Limb (tissue), 2 donors: ENCODE data around the gene ARRDC5.
"Not testable (repeated sequence)": the region's sequence is repeated elsewhere in the genome, so short reads cannot be mapped to it uniquely, and the experiment has no call there.

Experiments
- DNase-seq, 2 donors: peaks; one replicate each; pipeline ENCODE4 v3.0.0-alpha.2; 2016; ENCODE audit errors: extremely low spot score in 2 of 2

The ARRDC5 gene

DNA sequence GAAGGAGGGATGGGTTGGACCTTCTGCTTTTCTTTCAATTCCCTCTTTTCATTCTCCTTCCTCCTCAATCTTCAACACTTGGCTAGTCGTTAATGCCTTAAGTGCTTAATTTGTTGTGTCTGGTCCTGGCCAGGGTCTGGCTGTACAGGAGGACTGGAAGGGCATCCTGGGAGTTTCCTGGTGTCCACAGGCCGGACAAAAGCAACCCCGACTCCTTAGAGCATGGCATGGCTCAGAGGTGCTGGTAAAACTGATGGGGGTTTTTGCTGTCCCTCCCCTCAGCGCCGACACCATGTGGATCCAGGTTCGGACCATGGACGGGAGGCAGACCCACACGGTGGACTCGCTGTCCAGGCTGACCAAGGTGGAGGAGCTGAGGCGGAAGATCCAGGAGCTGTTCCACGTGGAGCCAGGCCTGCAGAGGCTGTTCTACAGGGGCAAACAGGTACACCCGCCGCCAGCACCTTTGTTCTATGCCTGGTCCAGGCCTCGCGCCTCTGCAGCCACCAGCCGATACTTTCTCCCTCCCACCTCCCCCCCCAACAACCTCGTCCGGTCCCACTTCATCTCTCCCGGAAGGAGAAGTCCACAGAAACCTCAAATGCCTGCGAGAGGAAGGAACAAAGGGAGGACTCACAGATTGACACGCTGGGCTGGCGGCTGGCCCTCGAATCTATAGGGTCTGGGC lies 8.0 kb upstream of the ARRDC5 start:
- peak; percentile 6 to 40 for DNase-seq

DNA sequence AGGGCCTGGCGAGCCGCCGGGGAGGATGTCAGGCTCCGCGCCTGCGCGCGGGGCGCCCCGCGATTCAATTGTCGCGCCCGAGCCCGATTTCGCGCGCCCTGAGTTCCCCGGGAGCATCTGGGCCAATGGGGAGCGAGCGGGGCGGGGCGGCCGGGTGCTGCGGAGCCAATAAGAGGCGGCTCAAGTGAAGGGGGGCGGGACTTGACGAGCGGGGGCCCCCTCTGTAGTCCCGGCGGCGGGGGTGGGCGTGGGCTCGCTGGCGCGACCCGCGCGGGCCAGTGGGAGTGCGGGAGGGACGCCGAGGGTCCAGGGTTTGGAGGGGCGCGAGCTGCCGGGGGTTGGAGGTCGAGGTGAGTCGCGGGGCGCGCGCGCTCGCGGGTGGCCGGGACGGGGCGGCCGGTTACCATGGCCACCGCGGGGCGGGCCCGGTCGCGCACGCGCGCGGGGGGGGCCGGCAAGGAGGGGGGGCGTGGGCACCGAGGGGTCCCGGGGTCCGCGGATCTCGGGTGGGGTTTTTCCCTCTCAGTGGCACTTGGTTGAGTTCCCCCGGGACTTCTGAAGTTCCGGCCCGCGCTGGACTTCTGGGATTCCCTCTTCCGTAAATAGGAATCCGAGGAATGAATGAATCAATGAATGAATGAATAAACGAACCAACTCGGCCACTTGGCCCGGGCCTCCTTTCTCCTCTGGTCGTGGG lies 7.3 kb upstream of the ARRDC5 start:
- peak; percentile 93 to 96 for DNase-seq

DNA sequence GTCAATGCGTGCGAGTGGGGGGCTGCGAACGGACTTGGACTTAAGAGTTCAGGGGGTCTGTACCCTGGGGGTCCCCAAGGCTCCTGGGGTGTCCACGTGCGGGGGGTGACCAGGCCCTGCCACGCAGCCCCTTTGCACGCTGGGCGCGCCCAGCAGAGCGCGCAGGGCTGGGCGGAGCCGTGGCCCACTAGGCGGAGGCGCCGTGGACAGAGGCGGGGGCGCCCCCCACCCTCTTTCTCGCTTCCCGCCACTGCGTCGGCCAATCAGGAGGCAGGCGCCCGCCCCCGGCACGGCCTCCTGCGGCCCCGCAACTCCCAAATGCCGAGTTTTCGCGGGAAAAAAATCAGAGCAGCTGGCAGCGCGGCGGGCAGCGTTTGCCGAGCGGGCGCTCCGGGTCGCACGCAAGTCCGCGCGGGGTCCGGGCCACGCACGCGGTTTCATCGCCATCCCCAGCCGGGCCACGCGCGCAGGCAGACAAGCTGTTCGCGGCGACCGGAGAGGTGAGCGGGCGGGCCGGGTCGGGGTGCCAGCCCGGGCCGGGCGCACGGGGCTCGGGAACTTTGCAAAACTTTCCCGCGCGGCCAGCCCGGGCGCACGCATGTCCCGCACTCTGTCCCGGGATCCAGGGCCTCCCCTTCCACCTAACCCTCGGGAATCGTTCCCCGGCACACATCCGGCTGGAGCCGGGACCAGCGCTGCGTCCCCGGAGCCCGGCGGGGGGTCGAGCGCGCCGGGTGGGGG lies 6.6 kb upstream of the ARRDC5 start, which contains the start of gene UHRF1:
UHRF1 (plus strand) TSS at position 346 of the 741 bp plus-strand sequence. CDS start 1,385 bp downstream, outside the sequence.
- DNase-seq = peak; percentile 37 to 68

DNA sequence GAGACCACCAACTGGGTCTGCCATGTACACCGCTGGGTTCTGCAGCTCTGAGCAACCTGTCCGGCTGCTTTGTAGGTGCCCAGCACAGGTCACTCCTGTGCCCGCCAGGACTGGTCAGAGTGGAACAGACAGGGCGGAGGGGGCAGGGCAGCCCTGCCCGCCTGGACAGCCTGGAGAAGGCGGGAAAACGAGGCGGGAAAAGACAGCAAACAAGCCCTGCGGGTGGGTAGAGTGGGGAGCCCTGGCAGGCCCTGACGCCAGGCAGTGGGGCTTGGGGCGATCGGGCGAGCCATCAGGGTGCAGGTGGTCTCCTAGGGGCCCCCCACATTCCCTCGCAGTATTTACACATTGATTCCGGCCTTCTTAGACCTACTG lies 6.1 kb upstream of the ARRDC5 start:
- DNase-seq = no peak

DNA sequence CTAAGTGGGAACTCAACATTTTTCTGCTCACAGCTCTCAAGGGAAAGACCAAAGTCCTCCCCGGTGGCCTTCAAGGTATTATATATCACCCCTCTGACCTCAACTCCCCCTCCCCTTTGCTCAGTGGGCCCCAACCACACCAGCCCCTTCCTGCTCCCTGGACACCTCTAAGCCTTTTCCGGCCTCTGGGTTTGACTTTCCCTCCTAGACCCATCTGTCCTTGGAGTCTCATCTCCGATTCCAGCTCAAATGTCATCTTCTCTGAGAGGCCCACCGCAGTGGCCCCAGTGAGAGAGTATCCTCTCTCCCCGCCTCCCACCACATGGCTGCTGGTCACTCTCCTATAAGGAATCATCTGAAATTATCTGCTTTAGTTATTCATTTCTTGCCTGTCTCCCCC lies 5.7 kb upstream of the ARRDC5 start:
- no peak for DNase-seq

DNA sequence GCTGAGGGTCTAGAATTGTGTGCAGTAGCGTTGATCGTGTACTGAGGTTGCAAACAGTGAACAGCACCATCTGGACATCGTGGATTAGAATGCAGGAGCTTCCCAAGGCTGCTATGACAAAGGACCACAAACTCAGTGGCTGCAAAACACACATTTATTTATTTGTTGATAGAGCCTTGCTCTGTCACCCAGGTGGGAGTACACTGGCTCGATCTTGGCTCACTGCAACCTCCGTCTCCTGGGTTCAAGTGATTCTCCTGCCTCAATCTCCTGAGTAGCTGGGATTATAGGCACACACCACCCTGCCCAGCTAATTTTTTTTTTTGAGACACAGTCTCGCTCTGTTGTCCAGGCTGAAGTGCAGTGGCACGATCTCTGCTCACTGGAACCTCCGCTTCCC lies 4.3 kb upstream of the ARRDC5 start:
- no peak for DNase-seq

DNA sequence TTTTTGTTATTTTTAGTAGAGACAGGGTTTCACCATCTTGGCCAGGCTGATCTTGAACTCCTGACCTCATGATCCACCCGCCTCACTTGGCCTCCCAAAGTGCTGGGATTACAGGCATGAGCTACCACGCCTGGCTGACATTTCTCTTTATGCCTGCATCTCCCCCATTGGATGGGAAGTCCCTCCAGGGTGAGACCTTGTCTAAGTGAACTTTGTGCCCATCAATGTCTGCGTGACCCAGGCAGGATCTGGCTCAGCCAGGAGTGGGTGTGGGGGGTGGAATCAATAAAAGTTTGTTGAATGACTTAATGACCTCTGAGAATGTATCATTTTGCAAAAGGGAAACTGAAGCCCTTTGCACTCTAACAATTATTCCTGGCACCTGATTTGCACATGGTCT lies 1.8 kb upstream of the ARRDC5 start:
- DNase-seq = no peak

DNA sequence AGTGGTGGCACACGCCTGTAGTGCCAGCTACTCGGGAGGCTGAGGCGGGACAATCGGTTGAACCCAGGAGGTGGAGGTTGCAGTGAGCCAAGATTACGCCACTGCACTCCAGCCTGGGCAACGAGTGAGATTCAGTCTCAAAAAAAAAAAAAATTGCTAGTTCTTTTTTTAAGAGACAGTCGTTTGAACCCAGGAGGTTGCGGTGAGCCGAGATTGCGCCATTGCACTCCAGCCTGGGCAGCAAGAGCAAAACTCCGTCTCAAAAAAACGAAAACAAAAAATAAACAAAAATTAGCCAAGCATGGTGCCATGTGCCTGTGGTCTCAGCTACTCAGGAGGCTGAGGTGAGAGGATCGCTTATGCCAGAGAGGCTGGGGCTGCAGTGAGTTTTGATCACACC lies 1.8 kb downstream of the ARRDC5 start:
- not testable (repeated sequence) for DNase-seq

DNA sequence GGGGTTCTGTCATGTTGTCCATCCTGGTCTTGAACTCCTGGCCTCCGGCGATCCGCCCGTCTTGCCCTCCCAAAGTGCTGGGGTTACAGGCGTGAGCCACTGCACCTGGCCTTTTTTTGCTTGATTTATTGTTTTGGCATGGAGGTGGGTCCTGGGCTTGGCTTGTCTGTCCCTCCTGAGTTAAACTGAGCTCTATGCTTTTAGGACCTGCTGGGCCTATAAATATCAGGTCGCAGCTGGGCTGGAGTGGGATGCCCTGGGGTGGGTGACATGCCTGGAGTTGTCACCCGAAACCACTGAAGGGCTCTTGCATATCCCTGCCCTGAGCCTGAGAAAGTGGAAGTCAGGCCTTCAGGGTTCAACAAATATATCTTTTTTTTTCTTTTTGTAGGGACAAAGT lies 5.5 kb downstream of the ARRDC5 start:
- no peak for DNase-seq

DNA sequence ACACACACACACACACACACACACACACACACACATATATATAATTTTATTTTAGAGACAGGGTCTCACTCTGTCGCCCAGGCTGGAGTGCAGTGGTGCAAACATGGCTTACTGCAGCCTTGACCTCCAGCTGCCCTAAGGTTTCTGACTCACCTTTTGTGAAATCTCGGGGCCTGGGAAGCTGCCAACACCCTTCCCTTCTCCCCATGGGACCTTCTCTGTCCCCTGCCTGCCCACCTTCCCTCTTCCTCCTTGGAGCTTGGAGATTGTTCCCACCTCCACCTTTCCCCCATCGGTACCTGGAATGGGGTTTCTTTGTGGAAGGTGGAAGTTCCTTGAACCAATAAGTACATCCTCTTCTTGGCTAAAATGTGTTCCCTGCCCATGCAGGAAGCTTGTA lies 6.3 kb downstream of the ARRDC5 start:
- no peak for DNase-seq

DNA sequence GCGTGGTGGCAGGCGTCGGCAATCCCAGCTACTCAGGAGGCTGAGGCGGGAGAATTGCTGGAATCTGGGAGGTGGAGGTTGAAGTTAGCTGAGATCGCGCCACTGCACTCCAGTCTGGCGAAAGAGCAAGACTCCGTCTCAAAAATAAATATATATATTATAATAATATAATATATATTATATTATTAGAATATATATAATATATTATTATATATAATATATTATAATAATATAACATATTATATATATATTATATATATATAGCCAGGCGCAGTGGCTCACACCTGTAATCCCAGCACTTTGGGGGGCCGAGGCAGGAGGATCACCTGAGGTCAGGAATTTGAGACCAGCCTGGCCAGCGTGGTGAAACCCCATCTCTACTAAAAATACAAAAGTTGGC lies 9.7 kb downstream of the ARRDC5 start:
- not testable (repeated sequence) for DNase-seq

DNA sequence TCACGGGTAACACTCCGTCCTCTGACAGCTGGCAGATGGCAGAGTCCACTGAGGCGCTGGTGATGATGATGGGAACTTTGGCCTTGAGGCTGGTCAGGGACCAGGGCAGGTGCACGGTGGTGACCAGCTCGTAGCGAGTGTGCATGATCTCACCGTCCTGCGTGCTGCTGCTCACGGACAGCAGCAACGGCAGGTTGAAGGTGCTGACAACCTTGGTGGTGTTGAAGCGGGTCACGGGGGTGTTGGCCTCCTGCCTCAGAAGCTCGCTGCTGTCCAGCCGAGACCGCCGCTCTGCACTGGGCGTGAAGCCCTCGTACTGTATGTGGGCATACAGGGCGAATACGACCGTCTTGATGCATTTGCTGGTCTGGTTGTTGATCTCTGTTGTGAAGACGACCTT lies 11.6 kb downstream of the ARRDC5 start:
- DNase-seq = no peak

DNA sequence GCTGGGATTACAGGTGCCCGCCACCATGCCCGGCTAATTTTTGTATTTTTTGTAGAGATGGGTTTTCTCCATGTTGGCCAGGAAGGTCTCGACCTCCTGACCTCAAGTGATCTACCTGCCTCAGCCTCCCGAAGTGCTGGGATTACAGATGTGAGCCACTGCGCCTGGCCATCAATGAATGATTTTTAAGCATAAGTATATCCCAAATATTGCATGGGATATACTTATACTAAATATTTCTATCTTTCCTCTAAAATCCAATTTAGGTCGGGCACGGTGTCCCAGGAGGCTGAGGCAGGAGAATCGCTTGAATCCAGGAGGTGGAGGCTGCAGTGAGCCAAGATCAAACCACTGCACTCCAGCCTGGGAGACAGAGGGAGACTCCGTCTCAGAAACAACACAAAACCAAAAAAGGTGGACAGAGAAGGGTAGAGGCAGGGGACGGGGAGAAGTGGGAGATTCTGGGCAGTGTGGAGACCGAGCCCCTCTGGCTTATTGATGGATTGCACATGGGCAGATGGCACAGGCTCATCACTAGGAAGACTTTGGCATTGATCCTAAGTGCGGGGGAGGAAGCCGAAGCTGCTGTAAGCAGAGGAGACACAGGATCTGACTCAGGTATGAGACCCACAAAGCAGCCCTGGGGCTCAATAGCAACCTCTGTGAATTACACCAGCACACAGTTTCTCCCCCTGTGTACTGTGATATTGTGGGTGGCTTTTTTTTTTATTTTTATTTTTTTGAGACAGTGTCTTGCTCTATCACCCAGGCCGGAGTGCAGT lies 13.5 kb downstream of the ARRDC5 start:
- no peak for DNase-seq

DNA sequence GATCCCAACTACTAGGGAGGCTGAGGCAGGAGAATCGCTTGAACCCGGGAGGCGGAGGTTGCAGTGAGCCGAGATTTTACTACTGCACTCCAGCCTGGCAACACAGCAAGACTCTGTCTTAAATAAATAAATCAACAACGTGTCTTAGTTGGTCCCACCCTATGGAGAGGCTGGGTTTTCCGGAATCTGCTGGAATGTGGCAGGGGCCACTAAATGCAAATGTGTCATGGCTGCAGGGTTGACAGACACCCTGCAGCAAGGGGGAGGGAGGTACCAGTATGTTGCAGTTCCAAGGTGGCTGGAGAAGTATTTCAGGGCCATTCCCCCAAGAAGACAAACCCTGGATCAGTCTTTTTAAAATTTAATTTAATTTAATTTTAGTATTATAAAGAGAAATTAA lies 14.9 kb downstream of the ARRDC5 start:
- DNase-seq = not testable (repeated sequence)

DNA sequence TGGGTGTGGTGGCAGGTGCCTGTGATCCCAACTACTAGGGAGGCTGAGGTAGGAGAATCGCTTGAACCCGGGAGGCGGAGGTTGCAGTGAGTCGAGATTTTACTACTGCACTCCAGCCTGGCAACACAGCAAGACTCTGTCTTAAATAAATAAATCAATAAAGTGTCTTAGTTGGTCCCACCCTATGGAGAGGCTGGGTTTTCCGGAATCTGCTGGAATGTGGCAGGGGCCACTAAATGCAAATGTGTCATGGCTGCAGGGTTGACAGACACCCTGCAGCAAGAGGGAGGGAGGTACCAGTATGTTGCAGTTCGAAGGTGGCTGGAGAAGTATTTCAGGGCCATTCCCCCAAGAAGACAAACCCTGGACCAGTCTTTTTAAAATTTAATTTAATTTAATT lies 17.7 kb downstream of the ARRDC5 start:
- DNase-seq = not testable (repeated sequence)

DNA sequence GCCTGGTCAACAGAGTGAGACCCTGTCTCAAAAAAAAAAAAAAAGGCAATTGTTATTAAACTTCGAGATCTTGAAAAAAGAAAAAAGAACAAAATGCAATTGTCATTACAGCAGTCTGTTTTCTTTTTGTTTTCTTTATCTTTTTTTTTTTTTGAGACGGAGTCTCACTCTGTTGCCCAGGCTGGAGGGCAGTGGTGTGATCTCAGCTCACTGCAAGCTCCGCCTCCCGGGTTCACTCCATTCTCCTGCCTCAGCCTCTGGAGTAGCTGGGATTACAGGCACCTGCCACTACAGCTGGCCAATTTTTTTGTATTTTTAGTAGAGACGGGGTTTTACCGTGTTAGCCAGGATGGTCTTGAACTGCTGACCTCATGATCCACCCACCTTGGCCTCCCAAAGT lies 19.8 kb downstream of the ARRDC5 start:
- DNase-seq = not testable (repeated sequence)

DNA sequence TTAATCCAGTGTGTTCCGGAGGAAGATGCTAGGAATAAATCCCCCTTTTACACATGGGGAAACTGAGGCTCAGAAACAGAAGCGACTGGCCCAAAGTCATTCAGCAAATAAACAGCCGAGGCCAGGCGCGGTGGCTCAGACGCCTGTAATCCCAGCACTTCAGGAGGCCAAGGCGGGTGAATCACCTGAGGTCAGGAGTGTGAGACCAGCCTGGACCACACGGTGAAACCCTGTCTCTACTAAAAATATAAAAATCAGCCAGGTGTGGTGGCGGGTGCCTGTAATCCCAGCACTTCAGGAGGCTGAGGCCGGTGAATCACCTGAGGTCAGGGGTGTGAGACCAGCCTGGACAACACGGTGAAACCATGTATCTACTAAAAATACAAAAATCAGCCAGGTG lies 23.7 kb downstream of the ARRDC5 start:
- no peak for DNase-seq

DNA sequence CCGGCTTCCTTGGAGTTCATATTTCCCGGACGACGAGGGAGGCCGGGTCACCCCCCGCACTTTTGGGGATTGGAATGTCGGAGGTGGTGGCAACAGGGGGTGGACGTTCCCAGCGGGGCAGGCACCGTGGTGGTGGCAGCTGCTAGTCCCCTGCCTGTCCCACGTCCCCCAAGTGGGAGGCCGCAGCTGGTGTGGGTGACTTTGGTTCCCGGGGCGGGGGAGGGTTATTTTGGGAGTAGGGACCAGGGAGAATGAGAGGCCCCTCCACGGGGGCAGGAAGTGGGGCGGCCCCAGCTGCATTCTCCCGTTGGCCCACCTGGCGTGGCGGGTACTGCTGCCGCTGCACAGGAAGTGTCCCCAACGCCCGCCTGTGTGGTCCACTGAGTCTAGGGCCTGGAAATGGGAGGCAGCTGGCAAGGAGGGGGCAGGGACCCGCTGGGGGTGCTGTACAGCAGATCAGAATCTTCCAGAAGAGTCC lies 24.2 kb downstream of the ARRDC5 start:
- DNase-seq = peak; percentile 13 to 73

DNA sequence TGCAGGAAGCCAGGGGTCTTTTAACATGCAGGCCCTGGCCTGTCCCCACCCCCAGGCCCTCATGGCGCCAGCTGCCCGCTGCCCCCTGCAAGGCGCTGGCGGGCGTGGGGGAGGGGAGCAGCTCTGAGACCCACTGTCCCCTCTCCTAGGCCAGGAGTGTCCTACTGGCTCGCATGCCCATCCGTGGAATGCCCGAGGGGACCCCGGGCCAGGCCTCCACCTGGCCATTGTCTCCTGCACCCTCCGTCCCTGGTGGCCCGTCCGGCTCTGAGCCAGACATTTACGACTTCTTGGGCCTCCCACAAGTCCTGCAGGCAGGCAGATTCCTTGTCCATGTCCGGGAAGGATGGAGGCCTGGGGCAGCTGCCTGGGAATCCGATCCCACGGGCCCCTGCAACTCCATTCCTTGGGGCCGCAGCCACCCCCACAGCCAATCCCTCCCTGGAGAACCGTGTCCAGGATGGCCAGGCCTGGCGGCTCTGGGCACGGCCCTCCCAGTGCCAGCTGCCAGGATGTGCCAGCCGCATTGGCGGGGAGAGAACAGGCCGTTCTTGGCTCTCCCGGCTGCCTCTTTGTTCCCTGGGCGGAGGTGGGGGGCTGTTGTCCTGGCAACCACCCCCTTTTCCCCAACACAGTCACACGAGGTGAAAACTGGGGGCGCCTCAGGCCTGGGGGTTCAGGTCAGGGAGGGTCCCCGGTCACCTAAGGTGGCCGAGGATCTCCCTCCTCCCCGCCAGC lies 24.8 kb downstream of the ARRDC5 start:
- peak; percentile 10 to 73 for DNase-seq

DNA sequence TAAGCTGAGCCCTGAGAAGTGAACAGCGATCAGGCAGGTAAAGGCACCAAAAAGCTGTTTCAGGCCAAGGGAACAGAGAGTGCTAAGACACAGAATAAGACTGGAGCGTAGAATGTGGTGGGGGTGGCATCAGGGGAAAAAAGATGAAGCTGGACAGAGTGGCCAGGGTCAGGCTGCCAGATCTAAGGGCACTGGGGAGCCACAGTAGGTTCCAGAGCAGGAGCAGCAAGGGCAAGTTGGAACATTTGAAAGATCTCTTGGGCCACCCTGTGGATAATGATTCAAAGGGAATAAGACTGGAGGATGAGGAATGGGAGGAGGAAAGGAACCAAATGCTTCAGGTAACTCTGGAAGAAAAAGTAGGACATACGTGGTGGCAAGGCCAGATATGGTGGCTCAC lies 28.8 kb downstream of the ARRDC5 start:
- no peak for DNase-seq

DNA sequence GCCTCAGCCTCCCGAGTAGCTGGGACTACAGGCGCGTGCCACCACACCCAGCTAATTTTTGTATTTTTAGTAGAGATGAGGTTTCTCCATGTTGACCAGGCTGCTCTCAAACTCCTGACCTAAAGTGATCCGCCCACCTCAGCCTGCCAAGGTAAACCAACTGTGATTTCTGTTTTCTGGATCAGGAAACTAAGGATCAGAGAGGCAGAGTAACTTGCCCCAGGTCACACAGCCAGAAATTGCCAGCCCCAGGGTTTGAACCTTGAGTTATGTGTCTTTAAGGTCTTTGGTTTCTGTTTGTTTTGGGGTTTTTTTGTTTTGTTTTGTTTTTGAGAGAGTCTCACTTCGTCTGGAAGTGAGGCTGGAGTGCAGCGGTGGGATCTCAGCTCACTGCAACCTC lies 31.0 kb downstream of the ARRDC5 start:
- DNase-seq = no peak
